Measurements from ENCODE around the gene SH3TC2.

Gene SH3TC2

GRCh38 chr5:148995791-148996190, 67.1 kb downstream of the SH3TC2 start:
- no peak for DNase-seq

GRCh38 chr5:148993283-148993936, 69.5 kb downstream of the SH3TC2 start:
- no peak for DNase-seq

GRCh38 chr5:148992265-148992664, 70.6 kb downstream of the SH3TC2 start:
- no peak for DNase-seq

- DNase-seq: no peak
Measured at GRCh38 chr5:148991566-148991965, 71.3 kb downstream of the SH3TC2 start.

GRCh38 chr5:148990817-148991216, 72.0 kb downstream of the SH3TC2 start:
- no peak for DNase-seq

GRCh38 chr5:148989567-148989966, 73.3 kb downstream of the SH3TC2 start:
- DNase-seq: no peak

GRCh38 chr5:148988328-148988727, 74.5 kb downstream of the SH3TC2 start:
- DNase-seq: no peak

- no peak for DNase-seq
Measured at GRCh38 chr5:148986636-148987035, 76.2 kb downstream of the SH3TC2 start.

GRCh38 chr5:148984345-148984744, 78.5 kb downstream of the SH3TC2 start:
- no peak for DNase-seq

GRCh38 chr5:148981353-148981752, 81.5 kb downstream of the SH3TC2 start:
- no peak for DNase-seq

GRCh38 chr5:148980731-148981130, 82.1 kb downstream of the SH3TC2 start:
- DNase-seq: no peak

- no peak for DNase-seq
Measured at GRCh38 chr5:148979083-148979723, 83.7 kb downstream of the SH3TC2 start.

- no peak for DNase-seq
Measured at GRCh38 chr5:148978370-148979082, 84.3 kb downstream of the SH3TC2 start.

- no peak for DNase-seq
Measured at GRCh38 chr5:148976569-148977381, 86.1 kb downstream of the SH3TC2 start.

- DNase-seq: no peak
Measured at GRCh38 chr5:148974642-148975327, 88.1 kb downstream of the SH3TC2 start.

- no peak for DNase-seq
Measured at GRCh38 chr5:148973455-148973854, 89.4 kb downstream of the SH3TC2 start.

GRCh38 chr5:148972974-148973374, 89.9 kb downstream of the SH3TC2 start:
- DNase-seq: no peak

- no peak for DNase-seq
Measured at GRCh38 chr5:148972396-148972795, 90.5 kb downstream of the SH3TC2 start.

- no peak for DNase-seq
Measured at GRCh38 chr5:148970876-148971275, 92.0 kb downstream of the SH3TC2 start.

- DNase-seq: peak; percentile 4
Measured at GRCh38 chr5:148970228-148970627, 92.6 kb downstream of the SH3TC2 start.

- DNase-seq: no peak
Measured at GRCh38 chr5:148969291-148969690, 93.6 kb downstream of the SH3TC2 start.

GRCh38 chr5:148968311-148968710, 94.6 kb downstream of the SH3TC2 start:
- no peak for DNase-seq

GRCh38 chr5:148967783-148968182, 95.1 kb downstream of the SH3TC2 start:
- DNase-seq: no peak

All from DMS153 (cell line).